CD4-positive, alpha-beta T cell treated with Interleukin-17A for 1 hour (primary cell): ENCODE measurements around the gene NQO2.
"Not testable (repeated sequence)": the region's sequence is repeated elsewhere in the genome, so short reads cannot be mapped to it uniquely, and the experiment has no call there.

Source experiments
- DNase-seq: peaks from one replicate; pipeline ENCODE4 v3.0.0-alpha.2; 2020

NQO2 gene

GRCh38 chr6:2970753-2971419 is 28.8 kb upstream of the NQO2 start:
- DNase-seq, result peak; percentile 59

- peak; percentile 61 for DNase-seq
Observed at GRCh38 chr6:2971420-2972218, 28.1 kb upstream of the NQO2 start, which contains the start of gene SERPINB6. SERPINB6 (minus strand) TSS chr6:2971567; CDS start chr6:2959332, 12,235 bp downstream.

GRCh38 chr6:2972219-2972487 is 27.5 kb upstream of the NQO2 start:
- not testable (repeated sequence) for DNase-seq

- DNase-seq, result not testable (repeated sequence)
Observed at GRCh38 chr6:2972685-2973084, 27.0 kb upstream of the NQO2 start.

- not testable (repeated sequence) for DNase-seq
Observed at GRCh38 chr6:2973180-2973579, 26.5 kb upstream of the NQO2 start.

GRCh38 chr6:2973676-2974075 is 26.0 kb upstream of the NQO2 start:
- peak; percentile 51 for DNase-seq

GRCh38 chr6:2976060-2976459 is 23.6 kb upstream of the NQO2 start:
- DNase-seq, result no peak

- no peak for DNase-seq
Observed at GRCh38 chr6:2976571-2977085, 23.1 kb upstream of the NQO2 start.

- DNase-seq, result no peak
Observed at GRCh38 chr6:2977290-2977689, 22.4 kb upstream of the NQO2 start.

- DNase-seq, result no peak
Observed at GRCh38 chr6:2977799-2978590, 21.7 kb upstream of the NQO2 start.

GRCh38 chr6:2978923-2979322 is 20.8 kb upstream of the NQO2 start:
- DNase-seq, result no peak

GRCh38 chr6:2979819-2980464 is 19.8 kb upstream of the NQO2 start:
- no peak for DNase-seq

GRCh38 chr6:2980465-2980855 is 19.2 kb upstream of the NQO2 start:
- DNase-seq, result no peak

GRCh38 chr6:2982426-2983117 is 17.1 kb upstream of the NQO2 start:
- DNase-seq, result no peak

GRCh38 chr6:2984738-2985406 is 14.8 kb upstream of the NQO2 start:
- DNase-seq, result no peak

GRCh38 chr6:2986722-2987221 is 12.9 kb upstream of the NQO2 start:
- no peak for DNase-seq

- DNase-seq, result no peak
Observed at GRCh38 chr6:2988094-2988425, 11.6 kb upstream of the NQO2 start.

GRCh38 chr6:2988426-2989331 is 11.0 kb upstream of the NQO2 start:
- peak; percentile 83 for DNase-seq

- peak; percentile 94 for DNase-seq
Observed at GRCh38 chr6:2989332-2990247, 10.1 kb upstream of the NQO2 start.
